ENCODE measurements around the gene LARP4.

DNA sequence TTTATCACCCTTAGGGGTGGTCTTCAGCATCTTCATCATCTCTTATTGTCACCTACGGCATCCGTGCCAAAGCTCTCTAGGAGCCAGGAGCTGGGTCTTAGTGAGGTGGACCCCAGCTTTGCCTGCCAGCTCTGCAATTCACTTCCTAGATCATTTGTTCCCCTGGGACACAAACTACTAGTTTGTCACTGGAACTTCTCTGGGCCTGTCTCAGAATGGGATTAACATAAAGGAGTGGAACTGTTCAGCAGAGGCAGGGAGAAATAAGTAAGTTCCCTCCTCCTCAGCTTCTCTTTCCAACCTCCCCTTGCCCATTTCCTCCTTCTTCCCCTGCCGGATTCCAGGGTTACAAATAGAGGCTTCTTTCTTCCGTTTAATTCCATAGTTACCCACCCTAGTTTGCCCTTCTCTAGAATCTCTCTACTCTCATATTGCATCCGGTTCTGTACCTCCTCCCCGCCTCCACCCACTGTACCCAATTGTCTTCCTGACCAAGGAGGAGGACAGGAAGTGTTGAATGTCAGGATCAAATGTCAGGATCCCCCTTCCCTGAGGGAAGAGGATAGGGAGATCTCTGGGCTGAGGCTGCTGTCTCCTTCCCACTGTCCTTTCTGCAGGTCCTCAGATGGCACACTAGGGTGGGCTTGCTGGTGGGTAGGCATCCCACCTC, 25.0 kb downstream of the LARP4 start:
- TF ChIP-seq, protein P1, sequence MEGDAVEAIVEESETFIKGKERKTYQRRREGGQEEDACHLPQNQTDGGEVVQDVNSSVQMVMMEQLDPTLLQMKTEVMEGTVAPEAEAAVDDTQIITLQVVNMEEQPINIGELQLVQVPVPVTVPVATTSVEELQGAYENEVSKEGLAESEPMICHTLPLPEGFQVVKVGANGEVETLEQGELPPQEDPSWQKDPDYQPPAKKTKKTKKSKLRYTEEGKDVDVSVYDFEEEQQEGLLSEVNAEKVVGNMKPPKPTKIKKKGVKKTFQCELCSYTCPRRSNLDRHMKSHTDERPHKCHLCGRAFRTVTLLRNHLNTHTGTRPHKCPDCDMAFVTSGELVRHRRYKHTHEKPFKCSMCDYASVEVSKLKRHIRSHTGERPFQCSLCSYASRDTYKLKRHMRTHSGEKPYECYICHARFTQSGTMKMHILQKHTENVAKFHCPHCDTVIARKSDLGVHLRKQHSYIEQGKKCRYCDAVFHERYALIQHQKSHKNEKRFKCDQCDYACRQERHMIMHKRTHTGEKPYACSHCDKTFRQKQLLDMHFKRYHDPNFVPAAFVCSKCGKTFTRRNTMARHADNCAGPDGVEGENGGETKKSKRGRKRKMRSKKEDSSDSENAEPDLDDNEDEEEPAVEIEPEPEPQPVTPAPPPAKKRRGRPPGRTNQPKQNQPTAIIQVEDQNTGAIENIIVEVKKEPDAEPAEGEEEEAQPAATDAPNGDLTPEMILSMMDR (IDR thresholded peaks at IDR 0.05) = no peak
- no peak for TF ChIP-seq POLR2A (IDR thresholded peaks at IDR 0.05)
- no peak for TF ChIP-seq EP300 (IDR thresholded peaks at IDR 0.05)

Measured in gastroesophageal sphincter (tissue), 3 donors.